Measurements from ENCODE around the gene EFNA5. TPM values are rescaled to one million over a fixed set of nuclear protein-coding genes. Genes with fewer than 3 reads are reported as not detected.

The EFNA5 gene
- total RNA-seq, 2 donors from 2014 or later: 9.7 to 11.1 TPM

DNA sequence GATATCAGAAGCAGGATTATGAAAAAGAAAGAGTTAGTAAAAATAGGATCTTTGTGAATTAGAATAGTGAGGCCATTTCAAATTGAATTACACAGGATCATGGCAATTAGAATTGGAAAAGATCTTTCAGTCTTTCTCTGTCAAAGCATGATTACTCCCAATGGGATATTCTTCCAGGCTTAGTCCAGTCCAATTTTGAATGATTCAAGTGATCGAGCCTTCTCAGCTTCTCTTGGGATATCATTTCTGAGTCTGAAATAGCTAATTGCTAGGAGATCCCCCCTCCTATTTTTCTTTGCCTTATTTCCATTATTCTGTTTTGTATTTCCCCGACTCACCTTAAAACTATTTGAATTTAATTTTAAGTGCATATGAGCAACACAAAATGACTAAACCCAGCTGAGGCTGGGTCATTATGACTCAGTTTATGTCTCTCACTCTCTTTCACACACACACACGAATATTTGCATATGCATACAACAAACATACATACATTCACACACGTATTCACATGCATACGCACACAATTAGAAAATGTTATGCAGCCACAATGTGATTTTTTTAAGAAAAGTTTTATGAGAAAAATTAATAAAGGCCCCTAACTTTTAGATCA lies 34.8 kb upstream of the EFNA5 start:
- Histone ChIP-seq H3K4me3 (no peak overlapping the region), H3K4me1 (no peaks in the 10 kb centered on the region), H3K27me3 (no peaks in the 10 kb centered on the region), H3K36me3 (no peaks in the 10 kb centered on the region), H3K9ac (ENCODE audit: low read depth in 2 of 2, low read length in 2 of 2) (no peak overlapping the region), H3K27ac (no peak overlapping the region), H3K9me3 (no peaks in the 10 kb centered on the region)
- intact Hi-C loops (cut with DNase I): no loop called here
- no peak for DNase-seq
- TF ChIP-seq, protein P1, sequence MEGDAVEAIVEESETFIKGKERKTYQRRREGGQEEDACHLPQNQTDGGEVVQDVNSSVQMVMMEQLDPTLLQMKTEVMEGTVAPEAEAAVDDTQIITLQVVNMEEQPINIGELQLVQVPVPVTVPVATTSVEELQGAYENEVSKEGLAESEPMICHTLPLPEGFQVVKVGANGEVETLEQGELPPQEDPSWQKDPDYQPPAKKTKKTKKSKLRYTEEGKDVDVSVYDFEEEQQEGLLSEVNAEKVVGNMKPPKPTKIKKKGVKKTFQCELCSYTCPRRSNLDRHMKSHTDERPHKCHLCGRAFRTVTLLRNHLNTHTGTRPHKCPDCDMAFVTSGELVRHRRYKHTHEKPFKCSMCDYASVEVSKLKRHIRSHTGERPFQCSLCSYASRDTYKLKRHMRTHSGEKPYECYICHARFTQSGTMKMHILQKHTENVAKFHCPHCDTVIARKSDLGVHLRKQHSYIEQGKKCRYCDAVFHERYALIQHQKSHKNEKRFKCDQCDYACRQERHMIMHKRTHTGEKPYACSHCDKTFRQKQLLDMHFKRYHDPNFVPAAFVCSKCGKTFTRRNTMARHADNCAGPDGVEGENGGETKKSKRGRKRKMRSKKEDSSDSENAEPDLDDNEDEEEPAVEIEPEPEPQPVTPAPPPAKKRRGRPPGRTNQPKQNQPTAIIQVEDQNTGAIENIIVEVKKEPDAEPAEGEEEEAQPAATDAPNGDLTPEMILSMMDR (IDR thresholded peaks at IDR 0.05): no peak

DNA sequence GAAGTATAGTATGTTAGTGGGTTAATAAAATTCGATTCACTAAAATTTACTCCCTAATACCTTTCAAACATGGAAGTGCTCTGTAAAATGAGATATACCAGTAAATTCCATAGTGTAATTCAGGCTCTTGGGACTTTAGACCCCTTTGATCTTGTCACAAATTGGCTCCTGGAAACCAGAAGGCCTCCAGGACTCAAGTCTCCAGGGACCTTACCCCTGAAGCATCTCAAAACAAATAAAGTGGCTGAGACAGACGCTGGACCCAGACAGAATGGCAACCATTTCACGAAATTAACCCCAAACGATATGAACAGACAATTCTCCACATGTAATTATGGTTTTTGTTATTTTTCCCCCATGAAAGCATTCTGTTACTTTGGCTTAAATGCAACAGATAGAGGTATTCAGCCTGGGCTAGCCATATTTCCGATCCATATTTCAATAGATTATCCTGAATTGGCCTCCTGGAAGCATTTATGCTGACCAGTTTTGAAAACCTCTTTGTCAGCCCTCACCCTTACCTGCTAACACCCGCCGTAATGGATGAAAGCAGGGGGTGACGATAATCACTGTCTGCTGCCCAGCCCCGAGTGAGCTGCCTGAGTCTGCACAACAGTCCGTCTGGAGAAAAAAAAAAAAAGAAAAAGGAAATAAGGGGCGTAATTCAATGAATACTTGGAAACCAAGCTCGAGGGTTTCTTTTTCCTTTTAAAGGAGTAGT lies 34.1 kb upstream of the EFNA5 start:
- Histone ChIP-seq H3K4me1 (no peaks in the 10 kb centered on the region), H3K9ac (ENCODE audit: low read depth in 2 of 2, low read length in 2 of 2) (no peak overlapping the region), H3K36me3 (no peaks in the 10 kb centered on the region), H3K27me3 (no peaks in the 10 kb centered on the region), H3K27ac (no peak overlapping the region), H3K9me3 (no peaks in the 10 kb centered on the region), H3K4me3 (no peak overlapping the region)
- DNase-seq: no peak
- intact Hi-C loops (cut with DNase I): no loop called here
- TF ChIP-seq, protein P1 (IDR thresholded peaks at IDR 0.05): no peak

DNA sequence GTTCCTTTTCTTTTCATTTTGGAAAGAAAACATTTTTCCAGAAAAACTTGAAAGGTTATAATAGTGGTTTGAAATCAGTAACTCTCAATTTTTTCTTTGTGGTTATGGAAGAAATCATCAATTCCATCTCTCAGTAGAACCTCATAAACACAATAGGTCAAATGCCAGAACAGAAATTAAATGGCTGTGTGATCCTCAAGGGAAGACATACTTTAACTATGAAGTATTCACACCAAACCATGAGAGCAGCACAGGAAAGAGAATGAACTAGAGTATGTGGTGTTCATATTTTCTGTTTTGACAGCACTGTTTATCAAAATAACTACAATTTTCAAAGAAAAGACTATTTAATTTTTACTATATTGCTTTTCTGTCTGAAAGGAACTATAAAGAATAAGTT lies 29.7 kb upstream of the EFNA5 start:
- TF ChIP-seq, protein P1 (IDR thresholded peaks at IDR 0.05): no peak
- Histone ChIP-seq H3K27ac (no peak overlapping the region), H3K4me3 (no peak overlapping the region), H3K9ac (ENCODE audit: low read depth in 2 of 2, low read length in 2 of 2) (no peak overlapping the region), H3K4me1 (no peaks in the 10 kb centered on the region), H3K9me3 (no peaks in the 10 kb centered on the region), H3K36me3 (no peaks in the 10 kb centered on the region), H3K27me3 (no peaks in the 10 kb centered on the region)
- no peak for DNase-seq
- intact Hi-C loops (cut with DNase I): no loop called here

DNA sequence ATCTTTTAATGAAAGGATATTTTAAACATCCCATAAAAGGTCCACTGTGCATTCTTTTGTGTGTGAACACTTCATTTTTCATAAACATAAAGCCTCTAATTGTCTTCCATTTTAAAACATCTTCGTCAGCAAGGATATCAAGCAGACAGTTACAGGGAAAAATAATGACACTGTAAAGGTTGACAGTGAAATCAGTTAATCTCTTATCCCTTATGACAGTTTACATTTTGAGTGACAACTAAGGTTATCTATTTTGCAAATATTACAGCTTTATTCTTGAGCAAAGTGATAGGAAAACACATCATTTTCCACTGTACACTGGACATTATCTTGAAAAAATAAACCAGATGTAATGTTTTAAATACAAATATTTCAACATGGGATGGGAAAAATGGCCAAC lies 28.7 kb upstream of the EFNA5 start:
- Histone ChIP-seq H3K9me3 (no peaks in the 10 kb centered on the region), H3K9ac (ENCODE audit: low read depth in 2 of 2, low read length in 2 of 2) (no peak overlapping the region), H3K36me3 (no peaks in the 10 kb centered on the region), H3K4me1 (no peaks in the 10 kb centered on the region), H3K4me3 (no peak overlapping the region), H3K27ac (no peak overlapping the region), H3K27me3 (no peaks in the 10 kb centered on the region)
- intact Hi-C loops (cut with DNase I): no loop called here
- DNase-seq: no peak
- TF ChIP-seq, protein P1 (IDR thresholded peaks at IDR 0.05): no peak

DNA sequence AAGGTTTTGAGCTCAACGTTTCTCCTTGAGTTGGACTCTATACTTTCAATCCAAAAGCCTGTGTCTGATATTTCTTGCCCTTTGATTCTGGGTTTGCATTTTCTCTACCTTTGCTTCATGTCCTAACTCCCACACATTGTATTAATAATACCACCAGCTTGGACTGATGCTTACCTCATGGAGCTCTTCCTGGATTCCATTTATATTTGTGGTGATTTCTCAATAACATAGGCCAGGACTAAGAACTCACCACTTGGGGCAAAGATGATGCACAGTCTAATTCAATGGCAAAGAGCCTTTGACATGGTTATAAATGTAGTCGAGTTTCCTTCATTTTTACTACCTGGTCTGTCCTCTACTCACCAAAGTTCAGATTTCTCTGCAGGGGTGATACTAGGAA lies 27.5 kb upstream of the EFNA5 start:
- TF ChIP-seq, protein P1 (IDR thresholded peaks at IDR 0.05): no peak

More for the DNA sequence above, 27.5 kb upstream of the EFNA5 start:
- Histone ChIP-seq H3K9me3 (no peaks in the 10 kb centered on the region), H3K4me3 (no peak overlapping the region), H3K36me3 (no peaks in the 10 kb centered on the region), H3K27me3 (no peaks in the 10 kb centered on the region), H3K9ac (ENCODE audit: low read depth in 2 of 2, low read length in 2 of 2) (no peak overlapping the region), H3K4me1 (no peaks in the 10 kb centered on the region), H3K27ac (no peak overlapping the region)
- intact Hi-C loops (cut with DNase I): no loop called here
- DNase-seq: no peak

All from colonic mucosa (tissue), 4 donors.